GM19025 (cell line): ENCODE measurements around the gene TMEM101.
A peak's percentile ranks its signal among the peaks of the same experiment; 100 is the strongest.
"Not testable (repeated sequence)": the region's sequence is repeated elsewhere in the genome, so short reads cannot be mapped to it uniquely, and the experiment has no call there.

ENCODE experiments used
- ATAC-seq: cut with Tn5 transposase; IDR thresholded peaks from one replicate; pipeline ENCODE4 v1.9.1; 2021; ENCODE audit warnings: mild to moderate bottlenecking, low read depth, moderate library complexity; ENCODE audit not compliant: unreplicated experiment

Gene TMEM101

GRCh38 chr17:44024853-44025252 is 10.1 kb upstream of the TMEM101 start:
- ATAC-seq = no peak

GRCh38 chr17:44024271-44024663 is 9.5 kb upstream of the TMEM101 start:
- ATAC-seq = no peak

- no peak for ATAC-seq
These were observed 8.9 kb upstream of the TMEM101 start for GRCh38 chr17:44023545-44024270.

GRCh38 chr17:44022246-44022645 is 7.5 kb upstream of the TMEM101 start:
- ATAC-seq = no peak

- ATAC-seq = not testable (repeated sequence)
These were observed 6.5 kb upstream of the TMEM101 start for GRCh38 chr17:44021227-44021626.

- ATAC-seq = no peak
These were observed 678 bp downstream of the TMEM101 start for GRCh38 chr17:44014133-44014436.

- ATAC-seq = no peak
These were observed 1.9 kb downstream of the TMEM101 start for GRCh38 chr17:44012874-44013273.

- no peak for ATAC-seq
These were observed 2.4 kb downstream of the TMEM101 start for GRCh38 chr17:44012391-44012790.

- no peak for ATAC-seq
These were observed 2.9 kb downstream of the TMEM101 start for GRCh38 chr17:44011876-44012275.

- no peak for ATAC-seq
These were observed 3.7 kb downstream of the TMEM101 start for GRCh38 chr17:44010966-44011647.

GRCh38 chr17:44008205-44008909 is 6.4 kb downstream of the TMEM101 start:
- ATAC-seq = no peak

- peak; percentile 9 for ATAC-seq
These were observed 7.2 kb downstream of the TMEM101 start for GRCh38 chr17:44007346-44008204.

GRCh38 chr17:44006598-44007345 is 8.0 kb downstream of the TMEM101 start:
- peak; percentile 63 for ATAC-seq

GRCh38 chr17:44006272-44006597 is 8.5 kb downstream of the TMEM101 start:
- no peak for ATAC-seq

- ATAC-seq = no peak
These were observed 9.1 kb downstream of the TMEM101 start for GRCh38 chr17:44005527-44006271.

GRCh38 chr17:44004761-44005526 is 9.8 kb downstream of the TMEM101 start:
- ATAC-seq = no peak

GRCh38 chr17:44004077-44004760 is 10.5 kb downstream of the TMEM101 start, which contains the start of gene NAGS:
TSS of gene NAGS (plus strand) at chr17:44004622. CDS start at chr17:44004664, 42 bp downstream.
- no peak for ATAC-seq
